OCI-LY3 (cell line): Measurements from ENCODE around the gene EPSTI1.

ENCODE experiments used
- H2AFZ ChIP-seq: fragments of 200-600, 300-600 bp; shearing (Covaris generic); 2 replicates; pipeline ENCODE4 v1.6.0; 2014; ENCODE audit warnings: antibody characterized with exemption, low read depth, low read length
- H3K27ac ChIP-seq: fragments of 200-600, 300-600 bp; sonication (generic); 2 replicates; pipeline ENCODE4 v1.5.1; 2014; ENCODE audit warnings: mild to moderate bottlenecking, low read length, moderate library complexity, mixed read lengths
- H3K27me3 ChIP-seq: fragments of 200-600, 300-600 bp; sonication (generic); 2 replicates; pipeline ENCODE4 v1.6.1; 2014; ENCODE audit warnings: low read depth, low read length, mixed read lengths
- H3K36me3 ChIP-seq: fragments of 200-600, 300-600 bp; sonication (generic); replicated peaks from 2 replicates; pipeline ENCODE3; 2014; ENCODE audit warnings: low read depth, low read length, mixed read lengths
- H3K4me1 ChIP-seq: fragments of 300-600, 200-600 bp; sonication (generic); 2 replicates; pipeline ENCODE4 v1.6.1; 2014; ENCODE audit warnings: low read length, mixed read lengths
- H3K4me2 ChIP-seq: fragments of 200-600, 300-600 bp; sonication (generic); 2 replicates; pipeline ENCODE4 v1.6.1; 2014; ENCODE audit warnings: low read length, mixed read lengths
- H3K4me3 ChIP-seq: fragments of 300-600, 200-600 bp; sonication (generic); 2 replicates; pipeline ENCODE4 v1.5.1; 2014; ENCODE audit warnings: antibody characterized with exemption, mild to moderate bottlenecking, low read length, moderate library complexity
- H3K79me2 ChIP-seq: fragments of 300-600, 200-600 bp; shearing (Covaris generic); 2 replicates; pipeline ENCODE4 v1.6.1; 2014; ENCODE audit warnings: mild to moderate bottlenecking, low read length, mixed read lengths
- H3K9ac ChIP-seq: fragments of 300-600, 200-600 bp; shearing (Covaris generic); 2 replicates; pipeline ENCODE4 v1.6.0; 2014; ENCODE audit warnings: mild to moderate bottlenecking, low read length, moderate library complexity
- H3K9me3 ChIP-seq: fragments of 200-600, 300-600 bp; shearing (Covaris generic); 2 replicates; pipeline ENCODE4 v1.6.1; 2014; ENCODE audit warnings: low read length, mixed read lengths; ENCODE audit not compliant: insufficient read depth
- H4K20me1 ChIP-seq: fragments of 200-600, 300-600 bp; sonication (generic); 2 replicates; pipeline ENCODE4 v1.6.1; 2016; ENCODE audit warnings: low read length, mixed read lengths; ENCODE audit not compliant: insufficient read depth
- CTCF ChIP-seq: fragments of 200-600, 300-600 bp; sonication (generic); IDR thresholded peaks from 2 replicates; pipeline ENCODE4 v1.5.1; 2014; ENCODE audit warnings: antibody characterized with exemption, low read length, low read depth
- EZH2phosphoT487 ChIP-seq: fragments of 200-600 bp; shearing (Covaris generic); IDR thresholded peaks from 2 replicates; pipeline ENCODE4 v1.6.1; 2018; ENCODE audit warnings: antibody characterized with exemption, mixed run types, low read depth

The EPSTI1 gene

DNA sequence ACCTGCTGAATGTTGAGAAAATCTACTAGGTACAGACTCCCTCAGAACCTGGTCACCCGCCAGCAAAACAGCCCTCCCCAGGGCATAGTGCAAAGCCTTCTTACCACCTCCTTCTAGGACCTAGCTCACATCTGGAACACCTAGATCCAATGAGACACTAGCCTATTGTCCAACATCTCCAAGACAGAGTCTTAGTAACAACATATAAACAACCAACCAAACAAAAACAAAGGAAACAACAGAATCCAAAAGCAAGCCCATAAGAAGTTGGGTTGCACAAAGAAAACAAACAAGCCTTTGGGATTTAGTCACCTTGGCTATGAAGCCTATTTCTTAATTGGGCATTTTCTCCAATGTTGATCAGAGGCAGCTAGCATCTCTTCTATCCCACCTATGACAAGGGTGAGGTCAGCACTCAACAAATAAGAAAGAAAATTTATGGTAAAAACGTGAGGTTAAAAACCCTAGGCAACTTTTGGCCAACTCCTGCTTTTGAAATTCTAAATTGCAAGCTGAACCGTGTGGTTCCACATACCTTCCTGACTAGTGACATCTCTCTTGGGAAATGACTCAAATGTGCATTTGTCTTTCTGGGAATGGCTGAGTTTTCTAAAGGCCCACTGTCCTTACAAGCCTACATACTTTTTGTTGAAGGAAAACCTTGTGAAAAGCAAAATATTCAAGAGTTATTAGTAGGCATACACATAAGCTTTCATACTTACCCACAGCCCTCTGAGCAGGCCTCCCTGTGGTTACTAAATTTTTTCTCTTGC, 144.0 kb downstream of the EPSTI1 start:
- Histone ChIP-seq H3K4me2 (no peak overlapping the region), H2AFZ (no peak overlapping the region), H3K36me3 (no peaks in the 10 kb centered on the region), H3K27me3 (peaks cover 7% of the 10 kb centered on the region; the same call in 1 of the 2 replicates), H3K27ac (no peak overlapping the region), H3K4me1 (no peaks in the 10 kb centered on the region), H3K79me2 (no peaks in the 10 kb centered on the region), H4K20me1 (no peaks in the 10 kb centered on the region), H3K9me3 (no peaks in the 10 kb centered on the region), H3K9ac (no peak overlapping the region), H3K4me3 (no peak overlapping the region)
- no peak for TF ChIP-seq EZH2phosphoT487
- no peak for TF ChIP-seq CTCF

GRCh38 chr13:42836930-42837690, 154.9 kb downstream of the EPSTI1 start:
- Histone ChIP-seq H3K79me2 (no peaks in the 10 kb centered on the region), H3K9me3 (no peaks in the 10 kb centered on the region), H3K4me1 (no peaks in the 10 kb centered on the region), H4K20me1 (no peaks in the 10 kb centered on the region), H3K27me3 (peaks cover 6% of the 10 kb centered on the region; the same call in 1 of the 2 replicates), H3K36me3 (no peaks in the 10 kb centered on the region), H3K4me2 (no peak overlapping the region), H3K9ac (no peak overlapping the region), H2AFZ (no peak overlapping the region), H3K27ac (no peak overlapping the region), H3K4me3 (no peak overlapping the region)
- no peak for TF ChIP-seq EZH2phosphoT487
- TF ChIP-seq CTCF: peak; percentile 51
